Measurements from ENCODE around the gene PATL2.

GRCh38 chr15:44695294-44695693, 15.8 kb downstream of the PATL2 start:
- TF ChIP-seq, protein P1, sequence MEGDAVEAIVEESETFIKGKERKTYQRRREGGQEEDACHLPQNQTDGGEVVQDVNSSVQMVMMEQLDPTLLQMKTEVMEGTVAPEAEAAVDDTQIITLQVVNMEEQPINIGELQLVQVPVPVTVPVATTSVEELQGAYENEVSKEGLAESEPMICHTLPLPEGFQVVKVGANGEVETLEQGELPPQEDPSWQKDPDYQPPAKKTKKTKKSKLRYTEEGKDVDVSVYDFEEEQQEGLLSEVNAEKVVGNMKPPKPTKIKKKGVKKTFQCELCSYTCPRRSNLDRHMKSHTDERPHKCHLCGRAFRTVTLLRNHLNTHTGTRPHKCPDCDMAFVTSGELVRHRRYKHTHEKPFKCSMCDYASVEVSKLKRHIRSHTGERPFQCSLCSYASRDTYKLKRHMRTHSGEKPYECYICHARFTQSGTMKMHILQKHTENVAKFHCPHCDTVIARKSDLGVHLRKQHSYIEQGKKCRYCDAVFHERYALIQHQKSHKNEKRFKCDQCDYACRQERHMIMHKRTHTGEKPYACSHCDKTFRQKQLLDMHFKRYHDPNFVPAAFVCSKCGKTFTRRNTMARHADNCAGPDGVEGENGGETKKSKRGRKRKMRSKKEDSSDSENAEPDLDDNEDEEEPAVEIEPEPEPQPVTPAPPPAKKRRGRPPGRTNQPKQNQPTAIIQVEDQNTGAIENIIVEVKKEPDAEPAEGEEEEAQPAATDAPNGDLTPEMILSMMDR (IDR thresholded peaks at IDR 0.05; ENCODE audit: poor library complexity), result no peak
- no peak for TF ChIP-seq EZH2 (IDR thresholded peaks at IDR 0.05; ENCODE audit: borderline replicate concordance)

All from hepatocyte (in vitro differentiated cells).